SH-SY5Y (cell line): ENCODE measurements around the gene CD40LG.

Experiments used
- GATA2 ChIP-seq: IDR thresholded peaks from 2 replicates; pipeline ENCODE4 v1.6.1; 2011; ENCODE audit warnings: mild to moderate bottlenecking, low read depth, low read length
- GATA3 ChIP-seq: IDR thresholded peaks from 2 replicates; pipeline ENCODE4 v1.6.1; 2011; ENCODE audit warnings: low read depth, mild to moderate bottlenecking, low read length, moderate library complexity

DNA sequence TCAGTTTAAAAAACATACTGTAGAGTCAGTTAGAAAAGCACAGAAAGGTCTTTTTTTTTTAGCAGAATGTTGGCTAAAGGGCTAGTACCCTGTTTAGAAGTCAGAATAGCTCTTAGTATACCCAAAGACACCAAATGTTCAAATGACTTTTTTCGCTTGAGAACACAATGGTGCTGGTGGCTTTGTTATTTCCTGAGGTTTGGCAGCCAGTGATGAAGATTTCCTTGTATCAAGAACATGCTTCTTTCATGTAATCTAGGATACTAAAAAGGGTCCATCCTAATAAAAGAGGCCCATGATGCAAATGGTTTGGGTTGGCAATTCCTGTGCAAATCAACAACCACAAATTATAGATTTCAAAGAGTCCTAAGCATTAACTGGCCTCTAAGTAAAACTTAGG, 21.1 kb upstream of the CD40LG start:
- TF ChIP-seq GATA2 (no peak), GATA3 (no peak)
